Measurements from ENCODE around the gene CDK14.

CDK14 gene

DNA sequence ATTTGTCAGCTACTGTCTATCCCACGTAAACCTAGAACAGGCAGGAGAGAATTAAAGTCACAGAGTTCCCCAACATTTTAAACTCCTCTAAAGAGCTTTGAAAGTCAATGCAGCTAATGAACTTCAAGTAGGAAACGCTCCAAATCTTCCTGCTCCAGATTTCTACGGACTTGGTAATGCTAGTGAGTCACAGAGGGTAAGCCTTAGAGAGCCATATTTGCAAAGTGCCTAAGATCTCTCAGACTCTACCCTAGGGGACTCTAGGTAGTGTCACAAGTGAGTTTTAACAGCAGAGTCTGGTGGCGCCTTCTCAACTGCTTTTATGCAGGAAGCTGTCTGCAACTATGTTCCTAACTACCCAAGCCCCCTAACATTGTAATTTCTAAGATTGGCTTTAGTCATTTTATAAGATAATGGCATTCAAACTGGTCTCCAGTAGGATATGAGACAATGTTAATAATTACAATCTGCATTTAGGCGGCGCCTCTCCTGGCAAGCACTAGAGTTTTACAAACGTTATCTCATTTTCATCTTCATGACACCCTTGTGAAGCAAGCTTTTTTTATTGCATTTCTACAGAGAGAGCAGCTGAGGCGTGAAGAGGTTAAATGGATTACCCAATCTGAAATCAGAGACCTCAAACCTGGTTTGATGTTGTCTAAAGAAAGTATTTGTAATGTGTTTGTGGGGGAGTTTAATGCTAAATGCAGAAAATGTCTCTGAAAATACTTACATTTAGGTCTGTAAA lies 646.1 kb downstream of the CDK14 start:
- DNase-seq: no peak

DNA sequence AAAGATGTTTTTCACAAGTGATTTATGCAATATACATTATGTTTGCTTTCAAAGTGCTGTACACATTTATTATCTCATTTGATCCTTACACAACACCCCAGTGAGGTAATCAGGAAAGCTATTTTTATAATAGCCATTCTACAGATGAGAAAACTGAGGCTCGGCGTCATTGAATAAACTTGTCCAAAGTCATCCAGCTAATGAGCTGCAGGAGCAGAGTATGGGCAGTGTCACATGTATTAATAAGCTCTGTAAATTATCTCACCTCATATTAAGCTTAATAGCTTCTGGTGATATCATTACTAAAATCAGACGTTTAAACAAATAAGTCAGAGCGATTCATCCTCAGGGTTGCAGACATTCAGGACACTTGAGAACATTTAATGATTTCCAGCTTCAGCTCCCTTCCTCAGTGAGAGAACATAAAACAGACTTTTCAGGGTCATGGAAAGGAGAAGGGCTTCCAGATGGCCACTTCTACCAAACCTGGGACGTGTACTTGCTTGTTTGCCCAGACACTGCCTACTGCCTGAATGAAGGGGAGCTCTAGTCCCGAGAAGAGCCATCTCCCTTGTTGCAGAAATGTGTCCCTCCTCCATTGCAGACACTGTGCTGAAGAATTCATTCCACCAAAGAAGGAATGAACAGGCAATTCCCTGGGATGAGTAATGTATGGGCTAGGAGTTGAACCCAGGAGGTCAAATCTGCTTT lies 647.6 kb downstream of the CDK14 start:
- peak; percentile 1 for DNase-seq

- no peak for DNase-seq
Measured at GRCh38 chr7:91247500-91247899, 651.4 kb downstream of the CDK14 start.

DNA sequence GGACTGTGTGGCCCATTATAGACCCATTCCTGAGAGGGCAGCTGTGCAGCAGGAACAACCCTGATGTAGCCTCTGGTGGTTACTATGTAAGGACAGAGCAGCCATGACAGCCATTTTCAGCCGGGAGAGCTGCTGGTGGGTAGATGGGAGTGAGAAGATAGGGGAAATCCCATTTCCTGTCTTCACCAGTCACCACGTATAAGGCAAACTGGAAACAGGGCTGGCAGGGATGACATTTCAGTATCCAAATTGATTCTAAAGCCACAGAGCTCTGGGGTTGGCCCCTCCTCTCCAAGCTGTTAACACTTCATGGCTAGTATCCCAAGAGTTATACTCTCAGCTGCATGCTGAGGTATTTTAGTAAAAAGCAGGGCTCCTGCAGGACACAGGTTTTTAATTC lies 652.9 kb downstream of the CDK14 start:
- no peak for DNase-seq

- no peak for DNase-seq
Measured at GRCh38 chr7:91249506-91250233, 653.5 kb downstream of the CDK14 start.

- DNase-seq: no peak
Measured at GRCh38 chr7:91250706-91251105, 654.6 kb downstream of the CDK14 start.

GRCh38 chr7:91251877-91252276 lies 655.8 kb downstream of the CDK14 start:
- DNase-seq: no peak
